GM18508 (cell line): ENCODE measurements around the gene PYGM.

Source experiments
- ATAC-seq: cut with Tn5 transposase; IDR thresholded peaks from one replicate; pipeline ENCODE4 v1.9.1; 2021; ENCODE audit warnings: moderate number of reproducible peaks; ENCODE audit not compliant: insufficient read depth, unreplicated experiment

The PYGM gene

DNA sequence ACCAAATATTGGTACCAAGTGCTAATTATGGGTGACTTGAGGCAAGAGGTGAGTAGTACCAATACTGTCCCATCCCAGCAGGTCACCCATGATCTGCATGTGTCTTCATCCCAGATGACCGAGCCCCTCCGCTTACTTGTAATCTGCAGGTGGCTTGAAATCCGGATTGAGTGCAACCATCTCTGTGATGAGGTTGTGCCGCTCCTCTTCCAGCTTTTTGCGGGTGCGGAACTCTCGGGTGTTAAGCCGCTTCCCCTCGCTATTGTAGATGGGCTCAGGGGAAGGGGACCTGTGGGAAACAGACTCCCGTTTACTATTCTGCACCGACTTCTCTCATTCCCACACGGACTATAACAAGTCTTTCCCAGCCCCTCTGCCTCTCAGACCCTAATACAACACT lies 10.3 kb upstream of the PYGM start:
- no peak for ATAC-seq

DNA sequence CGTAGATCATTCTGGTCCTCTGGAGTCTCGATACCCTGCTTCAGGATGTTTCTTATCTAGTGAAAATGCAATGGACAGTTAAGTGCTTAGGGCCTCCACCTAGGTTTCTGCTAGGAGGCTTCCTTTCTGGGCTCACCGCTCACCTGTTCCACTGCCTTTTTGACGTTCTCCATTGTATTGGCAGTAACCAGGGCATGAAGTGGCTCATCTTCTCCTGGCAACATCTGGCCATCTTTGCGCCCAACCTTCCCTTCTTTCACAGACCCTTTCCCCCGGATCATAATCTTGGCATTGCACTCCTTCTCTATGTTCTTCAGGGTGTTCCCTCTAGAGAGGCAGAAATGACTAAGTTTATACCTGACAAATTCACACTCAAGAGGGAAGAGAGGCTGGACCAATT lies 9.5 kb upstream of the PYGM start:
- ATAC-seq = no peak

DNA sequence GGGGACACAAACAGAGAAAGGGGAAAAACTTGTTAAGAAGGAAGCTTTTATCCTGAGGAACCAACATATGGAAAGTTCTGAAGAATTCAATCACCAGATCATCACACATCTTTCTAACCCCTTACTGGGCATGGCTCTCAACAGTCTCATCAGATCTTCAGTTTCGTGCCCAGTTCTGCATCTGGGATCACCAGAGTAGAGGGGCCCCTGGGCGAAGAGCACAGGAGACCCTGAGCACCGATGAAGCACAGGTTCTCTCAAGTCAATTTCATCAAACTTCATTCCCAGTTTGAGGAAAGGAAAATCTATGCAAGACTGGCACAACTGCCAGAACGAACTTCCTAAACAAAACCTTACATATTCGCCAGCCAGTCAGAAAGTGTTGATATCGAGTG lies 8.5 kb upstream of the PYGM start:
- no peak for ATAC-seq

DNA sequence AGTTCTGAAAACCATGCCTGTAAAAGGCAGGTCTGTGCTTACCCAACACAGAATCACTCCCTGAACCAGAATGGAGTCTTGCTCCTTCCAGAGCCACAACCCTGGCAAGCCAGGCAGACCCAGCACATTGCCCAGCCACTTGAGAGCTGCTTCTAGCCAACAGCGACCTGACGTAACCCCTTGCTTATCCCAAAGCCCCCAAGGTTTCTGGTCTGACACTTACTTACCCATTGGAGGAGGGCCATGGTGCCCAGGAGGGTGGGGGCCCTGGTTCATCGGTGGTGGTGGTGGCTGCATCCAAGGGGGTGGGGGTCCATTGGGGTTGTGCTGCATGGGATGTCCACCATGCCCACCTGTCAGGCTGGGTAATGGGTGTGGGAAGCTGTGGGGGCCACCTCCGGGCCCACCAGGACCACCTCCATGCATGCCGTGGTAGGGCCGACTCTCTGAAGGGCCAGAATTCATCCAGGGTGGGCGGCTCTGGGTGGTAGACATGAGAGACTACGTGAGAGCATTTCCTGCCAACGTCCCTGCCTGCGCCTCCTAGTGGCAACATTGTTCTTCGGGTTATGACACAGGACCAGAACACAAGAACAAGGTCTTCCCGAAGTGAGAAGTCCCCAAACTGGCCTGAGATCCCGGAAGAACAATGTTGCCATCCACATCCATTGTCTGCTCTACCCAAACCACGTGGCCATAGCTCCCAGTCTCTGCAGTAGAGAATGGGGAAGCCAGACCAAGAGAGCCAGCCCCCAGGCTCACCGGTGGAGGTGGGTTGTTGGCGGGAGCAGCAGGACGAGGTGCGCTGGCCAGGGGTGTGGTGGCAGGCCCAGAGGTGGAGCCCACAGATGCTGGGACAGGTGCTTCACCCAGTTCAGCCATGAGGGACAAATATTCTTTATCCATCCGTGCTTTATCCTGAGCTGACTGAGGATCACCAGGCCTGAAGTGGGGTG lies 7.8 kb upstream of the PYGM start:
- ATAC-seq = no peak

DNA sequence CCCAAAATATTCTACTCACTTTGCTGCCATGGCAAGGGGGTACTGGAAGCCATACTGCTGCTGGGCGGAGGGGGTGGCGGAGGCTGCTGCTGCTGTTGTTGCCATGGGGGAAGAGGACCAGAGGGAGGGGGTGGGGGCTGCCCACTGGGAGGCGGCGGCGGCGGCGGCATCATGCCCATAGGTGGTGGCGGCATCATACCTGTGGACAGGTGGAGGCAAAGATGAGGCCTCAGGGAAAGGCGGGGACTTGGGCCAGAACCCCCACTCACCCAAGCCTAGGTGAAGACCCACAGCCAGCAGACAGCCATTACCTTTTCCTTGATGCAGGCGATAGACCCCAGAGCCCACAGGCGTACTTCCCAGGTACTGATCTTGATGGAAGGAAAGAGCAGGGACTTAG lies 7.1 kb upstream of the PYGM start:
- ATAC-seq = no peak

DNA sequence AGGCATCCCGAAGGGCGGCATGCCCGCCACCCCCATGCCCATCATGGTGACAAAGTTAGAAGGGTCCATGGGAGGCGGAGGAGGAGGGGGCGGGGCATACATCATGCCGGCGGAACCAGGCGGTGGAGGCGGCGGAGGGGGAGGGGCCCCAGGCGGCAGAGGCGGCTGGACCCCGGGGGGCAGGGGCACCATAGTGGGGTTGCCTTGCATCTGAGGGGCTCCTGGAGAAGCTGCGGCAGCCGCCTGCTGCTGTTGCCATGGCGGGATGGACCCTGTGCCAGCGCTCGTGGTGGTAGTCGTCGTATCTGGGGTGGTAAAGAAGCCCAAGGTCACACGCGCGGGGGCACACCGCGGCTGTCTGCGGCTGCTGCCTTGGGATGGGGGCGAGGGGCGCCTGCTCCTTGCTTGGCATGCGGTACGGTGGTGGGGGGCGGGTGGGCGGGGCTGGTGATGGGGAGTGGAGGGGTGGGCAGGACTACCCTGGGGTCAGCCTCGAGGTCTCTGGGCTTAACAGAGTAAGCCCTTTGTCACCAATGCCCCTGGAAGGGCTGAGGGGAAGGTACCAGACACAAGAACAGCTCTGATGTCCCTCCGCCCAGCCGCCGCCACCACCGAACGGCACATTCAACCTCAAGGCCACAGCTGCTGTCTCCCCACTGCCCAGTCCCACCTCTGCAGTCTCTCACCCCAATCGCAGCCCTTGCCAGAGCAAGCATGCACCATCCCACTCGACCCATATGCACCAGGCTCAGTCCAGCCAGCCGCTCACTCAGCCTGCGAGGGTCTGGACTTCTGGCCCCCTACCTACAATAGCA lies 6.3 kb upstream of the PYGM start:
- ATAC-seq = no peak

DNA sequence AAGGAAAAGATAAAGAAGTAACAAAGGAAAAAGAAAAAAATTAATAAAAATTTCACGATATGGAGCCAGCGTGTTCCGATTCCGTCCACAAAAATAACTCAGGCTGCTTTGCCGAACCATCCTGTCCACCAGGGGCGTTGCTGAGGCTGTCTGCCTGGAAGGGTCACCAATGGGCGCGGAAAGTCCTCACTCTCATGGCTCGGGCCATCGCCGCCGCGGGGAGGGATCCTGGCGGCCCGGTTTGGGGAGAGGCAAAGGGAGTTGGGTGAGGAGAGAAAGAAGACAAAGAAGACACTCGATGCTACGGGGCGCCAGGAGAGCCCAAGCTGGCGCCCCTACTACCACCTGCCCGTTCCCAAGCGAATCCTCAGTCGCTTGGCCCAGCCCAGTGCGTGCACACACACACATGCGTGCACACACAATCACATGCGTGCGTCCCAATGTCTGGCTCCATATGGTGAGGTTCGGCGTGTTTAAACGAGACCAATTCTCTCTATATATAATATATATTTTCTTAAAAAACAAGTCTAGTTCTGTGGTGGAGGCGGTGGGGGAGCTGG lies 5.6 kb upstream of the PYGM start:
- no peak for ATAC-seq

DNA sequence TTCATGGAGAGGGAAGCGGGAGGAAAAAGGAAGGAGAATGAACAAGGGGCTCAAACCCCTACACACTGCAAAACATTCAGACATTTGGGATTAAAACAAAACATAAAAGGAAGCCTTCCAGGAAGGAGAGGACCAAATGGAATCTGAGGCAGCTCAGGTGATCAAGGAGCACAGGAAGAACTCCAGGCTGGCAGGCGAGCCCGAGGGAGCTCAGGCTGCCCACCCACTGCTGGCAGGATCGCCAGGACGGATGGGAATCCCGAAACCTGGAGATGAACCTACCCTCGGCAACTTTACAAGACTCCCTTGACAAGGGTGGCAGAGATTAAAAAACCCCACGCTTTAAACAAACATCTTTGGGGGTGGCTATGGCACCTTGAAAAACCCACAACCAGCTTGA lies 5.0 kb upstream of the PYGM start:
- ATAC-seq = no peak

DNA sequence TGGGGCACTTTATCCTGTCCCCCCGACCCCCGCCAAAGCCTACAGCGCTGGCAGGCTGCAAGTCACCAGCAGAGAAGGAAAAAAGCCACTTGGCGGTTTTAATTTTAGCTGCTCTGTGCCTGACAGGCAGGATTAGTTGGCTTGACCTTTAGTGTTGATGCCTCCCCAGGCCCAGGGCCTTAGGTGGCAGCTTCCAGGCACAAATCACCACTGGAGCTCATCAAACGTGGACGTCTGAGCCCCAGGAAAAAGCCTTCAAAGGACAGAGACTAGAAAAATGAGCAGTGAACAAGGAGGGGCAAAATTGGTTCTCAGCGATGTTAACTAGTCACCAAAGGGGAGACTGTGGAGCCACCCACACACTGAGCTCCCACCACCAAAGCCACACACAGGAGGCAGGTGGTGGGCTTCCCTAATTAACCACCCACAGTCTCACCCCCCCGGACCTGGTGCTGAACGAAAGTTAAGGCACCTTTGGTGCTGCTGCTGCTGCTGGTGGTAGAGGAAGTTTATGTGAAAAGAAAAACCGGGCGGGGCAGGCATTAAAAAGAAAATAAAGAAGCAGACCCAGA lies 4.4 kb upstream of the PYGM start:
- no peak for ATAC-seq

DNA sequence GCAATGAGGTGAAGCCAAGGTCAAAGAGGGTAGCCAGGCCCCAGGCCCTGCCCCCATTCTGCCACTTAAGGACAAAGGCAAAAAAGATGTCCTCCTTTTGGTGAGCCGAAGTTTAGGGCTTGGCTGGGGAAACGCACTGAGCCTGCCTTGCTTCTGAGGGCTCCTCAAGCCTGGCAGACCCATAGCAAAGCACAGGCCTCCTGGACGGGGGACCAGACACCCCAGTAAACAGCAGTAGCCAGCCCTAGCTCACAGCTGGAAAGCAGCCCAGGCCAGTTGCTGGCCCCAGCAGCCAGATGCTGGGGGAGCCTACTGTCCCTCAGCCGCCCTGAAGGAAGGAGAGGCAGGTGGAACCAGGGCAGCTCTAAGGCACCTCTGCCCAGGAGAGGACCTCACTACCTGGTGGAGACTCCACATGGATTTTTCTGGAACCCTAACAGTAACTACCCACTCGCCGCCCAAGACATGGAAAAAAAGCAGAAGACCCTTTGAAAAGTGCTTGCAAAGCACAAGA lies 3.8 kb upstream of the PYGM start:
- ATAC-seq = no peak

DNA sequence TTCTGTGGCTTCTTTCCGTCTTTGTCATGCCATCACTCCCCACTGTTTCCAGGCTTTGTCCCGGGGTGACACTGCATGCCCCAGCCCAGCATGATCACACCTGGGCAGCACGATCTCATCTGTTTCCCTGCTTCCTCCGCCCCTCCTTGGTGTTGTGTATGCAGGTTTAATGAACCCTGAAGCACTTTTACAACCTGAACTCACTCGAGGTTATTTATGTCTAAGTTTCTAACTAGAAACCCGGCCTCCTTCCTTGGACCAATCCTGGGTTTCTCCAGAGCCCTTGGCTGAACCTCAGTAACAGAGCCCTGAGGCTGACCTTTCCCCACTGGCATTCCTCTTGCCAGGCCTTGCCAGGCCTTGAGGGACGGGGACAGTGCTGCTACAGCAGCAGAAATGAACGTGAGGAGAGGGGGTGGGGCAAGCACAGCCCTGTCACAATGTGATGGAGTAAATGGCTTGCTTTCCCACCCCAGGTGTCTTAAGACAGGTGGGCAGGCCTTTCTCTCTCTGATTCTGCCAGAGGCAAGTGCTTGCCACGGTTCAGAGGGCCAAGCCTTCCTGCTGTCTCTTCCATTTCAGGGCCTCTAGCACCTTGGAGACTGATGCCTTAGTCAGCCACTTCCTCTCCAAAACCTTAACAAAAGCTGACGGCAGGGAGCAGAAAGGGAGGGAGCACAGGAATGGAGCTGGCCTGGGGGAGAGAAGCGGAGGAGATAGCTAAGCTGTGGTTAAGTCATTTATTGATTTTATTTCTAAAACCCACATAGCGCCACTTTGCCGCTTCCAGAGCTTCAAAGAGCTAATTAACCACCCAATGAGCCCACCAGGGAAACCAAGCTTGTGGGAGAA lies 3.1 kb upstream of the PYGM start:
- no peak for ATAC-seq

DNA sequence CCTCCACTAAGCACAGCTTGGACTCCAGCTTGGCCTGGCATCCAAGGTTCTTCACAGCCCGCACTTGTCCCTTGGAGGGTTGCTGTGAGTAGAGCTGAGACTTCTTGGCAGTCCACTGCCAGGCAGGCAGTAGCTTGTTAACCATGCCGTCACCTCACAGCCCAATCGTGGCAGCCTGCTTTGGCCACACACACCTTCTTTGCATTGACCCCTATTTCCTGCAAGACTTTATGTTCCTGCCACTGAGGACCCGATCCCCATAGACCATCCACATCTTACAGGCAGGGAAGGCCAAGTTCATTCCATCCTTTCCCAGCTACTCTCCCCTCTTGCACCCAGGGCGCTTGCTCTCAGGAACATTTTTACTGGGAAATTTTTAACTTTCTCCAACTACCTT lies 2.5 kb upstream of the PYGM start:
- ATAC-seq = no peak

DNA sequence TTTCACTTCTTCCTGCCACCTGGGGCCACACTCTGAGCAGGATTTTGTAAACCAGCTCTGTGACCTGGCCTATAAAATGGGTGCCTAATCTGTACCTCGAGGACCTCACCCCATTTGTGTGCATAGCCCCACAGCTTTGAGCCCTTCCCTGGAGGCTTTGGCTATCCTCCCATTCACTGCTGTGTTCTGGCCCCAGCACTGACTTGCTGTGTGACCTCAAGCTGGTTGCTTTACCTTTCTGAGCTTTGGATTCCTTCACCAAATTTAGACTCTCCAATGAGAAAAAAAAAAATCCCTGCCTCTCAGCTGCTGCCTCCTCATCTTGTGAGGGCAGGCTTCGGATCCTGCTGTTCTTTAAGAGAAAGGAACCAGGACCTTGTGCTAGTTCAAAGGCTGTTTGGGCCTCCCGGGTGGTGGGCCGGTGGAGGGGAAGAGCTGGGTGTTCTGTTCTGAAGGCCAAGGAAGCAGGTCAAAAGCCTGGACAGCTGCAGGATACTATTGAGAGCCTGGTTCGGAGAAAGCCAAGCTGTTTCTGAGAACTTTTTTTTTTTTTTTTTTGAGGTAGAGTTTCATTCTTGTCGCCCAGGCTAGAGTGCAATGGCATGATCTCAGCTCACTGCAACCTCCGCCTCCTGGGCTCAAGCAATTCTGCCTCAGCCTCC lies 1.1 kb upstream of the PYGM start:
- no peak for ATAC-seq

DNA sequence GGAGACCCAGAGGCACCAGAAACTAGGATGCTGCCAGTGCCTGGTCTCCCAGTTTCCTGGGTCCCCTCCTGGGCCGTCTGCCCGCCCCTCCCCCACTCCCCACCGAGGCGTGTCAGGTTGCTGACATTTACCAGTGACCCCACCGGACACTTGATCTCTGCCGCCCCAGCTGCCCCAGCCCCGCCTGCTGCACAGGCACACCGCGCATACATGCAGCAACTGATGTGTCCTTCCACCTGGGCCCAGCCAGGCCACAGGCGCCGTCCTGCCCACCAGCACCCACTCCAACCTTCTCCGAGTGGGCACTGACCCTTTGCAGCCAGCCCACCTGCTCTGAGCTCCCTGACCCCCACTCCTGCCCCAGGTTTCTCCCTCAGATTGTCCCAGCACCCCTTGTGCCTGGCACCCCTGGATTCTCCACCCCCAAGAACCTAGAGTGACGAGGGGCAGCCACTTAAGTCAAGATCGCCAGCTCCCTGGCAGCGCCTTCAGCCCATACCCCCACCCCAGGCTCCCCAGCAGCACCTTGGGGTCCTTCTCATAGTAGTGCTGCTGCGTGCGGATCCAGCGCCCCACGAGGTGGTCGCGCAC lies 548 bp downstream of the PYGM start:
- no peak for ATAC-seq

DNA sequence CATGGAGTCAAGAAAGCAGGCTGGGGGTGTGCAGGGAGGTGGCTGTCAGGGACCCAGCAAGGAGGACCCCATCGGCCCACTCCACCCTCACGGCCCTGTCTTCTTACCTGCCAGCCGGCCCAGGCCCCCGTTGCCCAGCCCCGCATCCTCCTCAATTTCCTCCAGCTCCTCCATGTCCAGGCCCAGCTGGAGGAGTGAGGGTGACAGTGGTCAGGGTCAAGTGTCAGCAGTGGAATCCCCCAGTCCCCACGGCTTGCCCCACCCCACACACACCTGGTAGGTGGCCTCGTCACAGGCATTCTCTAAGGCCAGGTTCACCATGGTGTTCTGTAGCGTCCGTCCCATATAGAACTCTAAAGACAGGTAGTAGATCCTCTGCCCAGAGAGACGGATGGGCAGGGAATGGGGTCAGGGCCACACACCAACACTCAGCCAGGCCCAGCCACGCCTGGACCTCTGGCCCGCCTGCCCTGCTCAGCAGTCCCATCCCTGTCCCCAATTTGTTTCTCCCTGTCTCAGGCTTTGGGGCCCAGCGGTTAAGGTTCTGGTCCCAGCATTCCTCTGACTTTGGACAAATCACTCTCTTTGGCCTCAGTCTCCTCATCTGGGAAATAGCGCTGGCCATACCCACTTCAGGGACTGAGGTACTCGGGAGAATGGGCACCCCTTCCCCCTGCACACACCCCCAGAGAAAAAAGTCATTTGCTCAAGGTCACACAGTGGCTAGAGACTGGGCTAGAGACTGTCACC lies 1.3 kb downstream of the PYGM start:
- no peak for ATAC-seq

DNA sequence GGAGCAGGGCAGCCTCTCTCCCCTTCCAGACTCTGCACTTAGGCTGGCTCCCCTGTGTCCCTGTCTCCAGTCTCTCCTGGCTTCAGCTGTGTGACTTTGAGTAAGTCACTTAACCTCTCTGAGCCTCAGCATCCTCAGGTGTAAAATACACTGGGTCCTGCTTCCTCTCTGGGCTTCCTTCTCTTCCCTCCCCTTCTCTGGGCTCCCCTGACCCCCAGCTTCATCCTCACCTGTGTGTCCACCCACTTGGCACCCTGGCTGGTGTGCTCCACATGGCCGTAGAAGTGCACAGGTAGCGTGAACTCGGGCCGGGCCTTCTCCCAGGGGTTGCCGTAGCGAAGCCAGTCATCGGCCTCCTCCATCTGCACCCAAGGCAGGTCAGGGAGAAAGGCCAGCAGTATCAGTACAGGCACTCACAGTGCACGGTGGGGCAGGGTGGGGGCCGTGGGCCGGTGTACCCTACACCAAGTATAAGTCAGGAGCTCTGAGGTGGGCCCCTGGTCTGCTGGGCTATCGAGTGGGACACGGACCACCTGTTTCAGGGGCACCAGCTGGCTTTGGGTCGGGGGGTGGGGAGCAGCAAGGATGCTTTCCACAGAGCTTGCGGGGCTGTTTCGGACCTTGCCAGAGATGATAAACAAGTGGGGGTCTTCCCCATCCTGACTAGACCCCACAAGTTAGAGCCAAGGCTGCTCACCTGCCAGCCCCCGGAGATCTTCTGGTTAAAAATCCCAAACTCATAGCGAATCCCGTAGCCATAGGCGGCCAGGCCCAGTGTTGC lies 2.0 kb downstream of the PYGM start:
- ATAC-seq = no peak

DNA sequence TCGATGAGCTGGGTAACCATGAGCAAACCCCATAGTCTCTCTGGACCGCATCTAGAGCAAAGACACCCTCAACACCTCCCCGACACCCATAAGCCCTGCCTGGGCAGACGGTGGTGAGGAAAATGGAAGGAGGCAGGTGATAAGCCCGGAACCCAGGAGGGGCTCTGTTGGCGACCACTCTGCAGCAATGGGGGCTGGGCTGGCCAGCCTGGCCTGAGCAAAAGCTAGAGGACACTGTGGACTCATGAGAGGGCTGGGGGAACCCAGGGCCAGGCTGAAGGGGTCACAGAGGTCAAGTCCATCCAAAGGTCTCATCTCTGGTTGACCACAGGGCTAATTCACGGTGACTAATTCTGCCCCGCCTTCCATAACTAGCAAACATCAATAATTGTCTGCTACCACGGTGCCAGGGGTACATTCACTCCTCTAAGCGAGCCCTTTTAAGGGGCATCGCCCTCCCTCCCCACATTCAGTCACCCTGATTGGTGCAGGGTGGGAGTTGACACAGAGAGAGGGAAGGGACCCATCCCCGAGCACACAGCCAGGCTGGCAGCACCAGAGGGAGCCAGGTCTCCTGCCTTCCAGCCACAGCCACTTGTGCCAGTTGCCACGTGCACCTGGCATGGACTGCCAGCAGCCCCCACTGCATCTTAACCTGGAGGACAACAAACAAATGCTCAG lies 4.0 kb downstream of the PYGM start:
- ATAC-seq = no peak
